WTC11 (cell line): ENCODE data around the gene NDUFV3. TPM values are rescaled to one million over a fixed set of nuclear protein-coding genes. Genes with fewer than 3 reads are reported as not detected.

Source experiments
- ATAC-seq: fragments of 200-7000 bp; cut with Tn5 transposase; 2 replicates; pipeline ENCODE4 v1.10.0; 2021; ENCODE audit warnings: mild to moderate bottlenecking, moderate library complexity
- CTCF ChIA-PET: fragments of 300-600 bp; sonication (Branson Sonifier 250); formaldehyde crosslinking; loops from one replicate; lab custom pipeline; 2021; ENCODE audit warnings: antibody characterized with exemption; lab: Charles Lee
- POLR2A ChIA-PET: fragments of 350-600 bp; sonication (Branson Sonifier 250); formaldehyde crosslinking; loops from one replicate; lab custom pipeline; 2021; ENCODE audit warnings: antibody characterized with exemption; lab: Charles Lee
- DNase-seq: peaks from one replicate; pipeline ENCODE4 v3.0.0; 2021; ENCODE audit warnings: low spot score
- H3K27ac Mint-ChIP-seq: 2 replicates; pipeline ENCODE4 v1.8.0; 2021; ENCODE audit warnings: mixed read lengths
- H3K27me3 Mint-ChIP-seq: 2 replicates; pipeline ENCODE4 v1.8.0; 2021; ENCODE audit warnings: low read depth, mild to moderate bottlenecking, moderate library complexity, mixed read lengths
- H3K36me3 Mint-ChIP-seq: 2 replicates; pipeline ENCODE4 v1.8.0; 2021; ENCODE audit warnings: mixed read lengths
- H3K4me1 Mint-ChIP-seq: 2 replicates; pipeline ENCODE4 v1.8.0; 2022; ENCODE audit warnings: mixed read lengths
- H3K4me3 Mint-ChIP-seq: 2 replicates; pipeline ENCODE4 v1.8.0; 2021; ENCODE audit warnings: mild to moderate bottlenecking, moderate library complexity, mixed read lengths
- H3K9me3 Mint-ChIP-seq: 2 replicates; pipeline ENCODE4 v1.8.0; 2021; ENCODE audit warnings: mixed read lengths
- E2F5 ChIP-seq: sonication (generic); formaldehyde crosslinking; IDR thresholded peaks from 2 replicates; pipeline ENCODE4 v1.8.1; 2022; ENCODE audit warnings: mild to moderate bottlenecking, moderate library complexity, missing genetic modification reagents
- ESRRA ChIP-seq: sonication (generic); formaldehyde crosslinking; IDR thresholded peaks from 2 replicates; pipeline ENCODE4 v1.8.1; 2022; ENCODE audit warnings: mild to moderate bottlenecking, missing genetic modification reagents, borderline replicate concordance
- JUN ChIP-seq: sonication (generic); formaldehyde crosslinking; IDR thresholded peaks from 2 replicates; pipeline ENCODE4 v1.8.0; 2023; ENCODE audit warnings: mild to moderate bottlenecking, missing genetic modification reagents
- NFATC4 ChIP-seq: fragments of 250-450 bp; sonication (Bioruptor Pico); IDR thresholded peaks from 2 replicates; pipeline ENCODE4 v1.9.0; 2021; ENCODE audit warnings: mild to moderate bottlenecking
- NR2C2 ChIP-seq: sonication (generic); formaldehyde crosslinking; IDR thresholded peaks from 2 replicates; pipeline ENCODE4 v1.8.0; 2022; ENCODE audit warnings: mild to moderate bottlenecking, missing genetic modification reagents
- PRRX2 ChIP-seq: fragments of 250-450 bp; sonication (Bioruptor Pico); IDR thresholded peaks from 2 replicates; pipeline ENCODE4 v1.8.0; 2021; ENCODE audit warnings: mild to moderate bottlenecking
- SMAD4 ChIP-seq: sonication (generic); formaldehyde crosslinking; IDR thresholded peaks from 2 replicates; pipeline ENCODE4 v1.8.0; 2022; ENCODE audit warnings: mild to moderate bottlenecking, missing genetic modification reagents
- TEAD1 ChIP-seq: sonication (generic); formaldehyde crosslinking; IDR thresholded peaks from 2 replicates; pipeline ENCODE4 v1.8.0; 2022; ENCODE audit warnings: mild to moderate bottlenecking, missing genetic modification reagents
- USF2 ChIP-seq: sonication (generic); formaldehyde crosslinking; IDR thresholded peaks from 2 replicates; pipeline ENCODE4 v1.8.1; 2023; ENCODE audit warnings: mild to moderate bottlenecking, missing genetic modification reagents, moderate library complexity
- ZBTB21 ChIP-seq: sonication (generic); formaldehyde crosslinking; IDR thresholded peaks from 2 replicates; pipeline ENCODE4 v1.8.1; 2023; ENCODE audit warnings: mild to moderate bottlenecking, missing genetic modification reagents, borderline replicate concordance
- ZMAT4 ChIP-seq: fragments of 250-450 bp; sonication (Bioruptor Pico); IDR thresholded peaks from 2 replicates; pipeline ENCODE4 v1.9.0; 2021; ENCODE audit warnings: mild to moderate bottlenecking
- ZNF396 ChIP-seq: fragments of 250-450 bp; sonication (Bioruptor Pico); IDR thresholded peaks from 2 replicates; pipeline ENCODE4 v1.8.0; 2021; ENCODE audit warnings: mild to moderate bottlenecking, moderate library complexity, borderline replicate concordance
- ZNF423 ChIP-seq: fragments of 250-450 bp; sonication (Bioruptor Pico); IDR thresholded peaks from 2 replicates; pipeline ENCODE4 v2.1.2; 2022; ENCODE audit warnings: mild to moderate bottlenecking, moderate library complexity
- ZNF532 ChIP-seq: fragments of 250-450 bp; sonication (Bioruptor Pico); IDR thresholded peaks from 2 replicates; pipeline ENCODE4 v1.9.0; 2021; ENCODE audit warnings: mild to moderate bottlenecking, borderline replicate concordance
- total RNA-seq: library from RNA; stranded (reverse); gene quantifications from 3 replicates; pipeline ENCODE4 v1.2.3, GENCODE V29; 2021
- TF ChIP-seq, protein P1 (sequence below): sonication (generic); formaldehyde crosslinking; IDR thresholded peaks from 2 replicates; pipeline ENCODE4 v1.8.0; 2022; ENCODE audit warnings: mild to moderate bottlenecking, missing genetic modification reagents
- TF ChIP-seq, protein P2 (sequence below): sonication (generic); formaldehyde crosslinking; IDR thresholded peaks from 2 replicates; pipeline ENCODE4 v1.8.0; 2022; ENCODE audit warnings: mild to moderate bottlenecking, missing genetic modification reagents
- TF ChIP-seq, protein P3 (sequence below): sonication (generic); formaldehyde crosslinking; IDR thresholded peaks from 2 replicates; pipeline ENCODE4 v1.8.1; 2023; ENCODE audit warnings: mild to moderate bottlenecking, missing genetic modification reagents

The NDUFV3 gene
- total RNA-seq, 1 experiment from 2014 or later: 28.5 TPM

DNA sequence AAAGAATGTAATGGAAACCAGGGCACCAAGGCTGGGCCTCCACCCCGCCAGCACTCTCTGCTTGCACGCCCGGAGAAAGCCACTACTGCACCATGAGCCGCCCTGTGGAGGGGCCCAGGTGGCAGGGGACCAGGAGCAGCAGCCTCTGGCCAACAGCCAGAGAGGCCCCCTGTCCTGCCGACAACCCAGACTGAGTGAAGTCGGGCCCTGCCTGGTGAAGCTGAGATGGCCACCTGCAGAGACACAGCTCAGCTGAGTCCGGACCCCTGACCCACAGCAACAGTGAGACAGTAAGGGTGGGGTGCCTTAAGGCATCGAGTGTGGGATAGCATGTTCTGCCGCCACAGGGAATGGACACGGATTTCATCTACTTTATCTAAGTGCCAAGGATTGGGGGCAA is 42.6 kb upstream of the NDUFV3 start:
- Mint-ChIP-seq H3K27me3 (no peaks in the 10 kb centered on the region), H3K36me3 (peaks cover 82% of the 10 kb centered on the region)
- CTCF ChIA-PET: interaction anchor here (0.8 to 1.3 kb wide), 3 partner anchors 12 to 206 kb away, joined by 3 to 4 read pairs (median 4); partner anchors contain the start of gene NDUFV3

More for the DNA sequence above, 42.6 kb upstream of the NDUFV3 start:
- no peaks in the 10 kb centered on the region for H3K4me1 Mint-ChIP-seq
- POLR2A ChIA-PET: no interaction called here
- peak overlapping the region; percentile 45; the same call in 1 of the 2 replicates for H3K27ac Mint-ChIP-seq
- no peak for DNase-seq
- H3K9me3 Mint-ChIP-seq: no peaks in the 10 kb centered on the region
- H3K4me3 Mint-ChIP-seq: no peak overlapping the region
- TF ChIP-seq ESRRA (CRISPR knock-in tag) (no peak), USF2 (CRISPR knock-in tag) (no peak), ZNF532 (CRISPR knock-in tag) (no peak), ZNF396 (no peak), NFATC4 (no peak), TEAD1 (CRISPR knock-in tag) (no peak), NR2C2 (CRISPR knock-in tag) (no peak), ZBTB21 (CRISPR knock-in tag) (no peak), JUN (CRISPR knock-in tag) (no peak), E2F5 (CRISPR knock-in tag) (no peak), SMAD4 (no peak), ZNF423 (CRISPR knock-in tag) (no peak), PRRX2 (CRISPR knock-in tag) (no peak), ZMAT4 (CRISPR knock-in tag) (no peak)
- TF ChIP-seq, protein P1, sequence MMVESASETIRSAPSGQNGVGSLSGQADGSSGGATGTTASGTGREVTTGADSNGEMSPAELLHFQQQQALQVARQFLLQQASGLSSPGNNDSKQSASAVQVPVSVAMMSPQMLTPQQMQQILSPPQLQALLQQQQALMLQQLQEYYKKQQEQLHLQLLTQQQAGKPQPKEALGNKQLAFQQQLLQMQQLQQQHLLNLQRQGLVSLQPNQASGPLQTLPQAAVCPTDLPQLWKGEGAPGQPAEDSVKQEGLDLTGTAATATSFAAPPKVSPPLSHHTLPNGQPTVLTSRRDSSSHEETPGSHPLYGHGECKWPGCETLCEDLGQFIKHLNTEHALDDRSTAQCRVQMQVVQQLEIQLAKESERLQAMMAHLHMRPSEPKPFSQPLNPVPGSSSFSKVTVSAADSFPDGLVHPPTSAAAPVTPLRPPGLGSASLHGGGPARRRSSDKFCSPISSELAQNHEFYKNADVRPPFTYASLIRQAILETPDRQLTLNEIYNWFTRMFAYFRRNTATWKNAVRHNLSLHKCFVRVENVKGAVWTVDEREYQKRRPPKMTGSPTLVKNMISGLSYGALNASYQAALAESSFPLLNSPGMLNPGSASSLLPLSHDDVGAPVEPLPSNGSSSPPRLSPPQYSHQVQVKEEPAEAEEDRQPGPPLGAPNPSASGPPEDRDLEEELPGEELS: no peak
- TF ChIP-seq, protein P2, sequence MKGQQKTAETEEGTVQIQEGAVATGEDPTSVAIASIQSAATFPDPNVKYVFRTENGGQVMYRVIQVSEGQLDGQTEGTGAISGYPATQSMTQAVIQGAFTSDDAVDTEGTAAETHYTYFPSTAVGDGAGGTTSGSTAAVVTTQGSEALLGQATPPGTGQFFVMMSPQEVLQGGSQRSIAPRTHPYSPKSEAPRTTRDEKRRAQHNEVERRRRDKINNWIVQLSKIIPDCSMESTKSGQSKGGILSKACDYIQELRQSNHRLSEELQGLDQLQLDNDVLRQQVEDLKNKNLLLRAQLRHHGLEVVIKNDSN (CRISPR knock-in tag): no peak
- TF ChIP-seq, protein P3, sequence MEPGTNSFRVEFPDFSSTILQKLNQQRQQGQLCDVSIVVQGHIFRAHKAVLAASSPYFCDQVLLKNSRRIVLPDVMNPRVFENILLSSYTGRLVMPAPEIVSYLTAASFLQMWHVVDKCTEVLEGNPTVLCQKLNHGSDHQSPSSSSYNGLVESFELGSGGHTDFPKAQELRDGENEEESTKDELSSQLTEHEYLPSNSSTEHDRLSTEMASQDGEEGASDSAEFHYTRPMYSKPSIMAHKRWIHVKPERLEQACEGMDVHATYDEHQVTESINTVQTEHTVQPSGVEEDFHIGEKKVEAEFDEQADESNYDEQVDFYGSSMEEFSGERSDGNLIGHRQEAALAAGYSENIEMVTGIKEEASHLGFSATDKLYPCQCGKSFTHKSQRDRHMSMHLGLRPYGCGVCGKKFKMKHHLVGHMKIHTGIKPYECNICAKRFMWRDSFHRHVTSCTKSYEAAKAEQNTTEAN (CRISPR knock-in tag): no peak
- no peak for ATAC-seq
